ENCODE measurements around the gene UFD1. TPM values are rescaled to one million over a fixed set of nuclear protein-coding genes. Genes with fewer than 3 reads are reported as not detected.

UFD1 gene
- total RNA-seq, 2 donors from 2014 or later: 76.3 to 79.2 TPM

DNA sequence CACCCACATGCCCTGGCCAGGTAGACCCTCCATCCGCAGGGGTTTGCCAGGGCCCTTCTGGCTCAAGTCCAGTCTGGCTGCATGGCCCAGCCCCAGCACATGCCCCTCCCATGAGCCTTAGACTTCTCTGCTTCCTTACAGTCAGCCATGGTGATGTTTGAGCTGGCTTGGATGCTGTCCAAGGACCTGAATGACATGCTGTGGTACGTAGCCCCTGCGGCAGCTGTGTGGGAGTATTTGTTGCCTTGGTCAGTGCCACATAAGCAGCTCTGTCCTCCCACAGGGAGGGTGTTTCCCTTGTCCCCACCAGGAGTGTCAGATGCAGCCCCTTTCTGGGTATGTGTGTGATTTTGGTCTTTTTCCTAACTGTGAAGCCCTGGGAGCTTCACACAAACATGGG lies 18.3 kb upstream of the UFD1 start:
- no peak for DNase-seq
- no peak for ATAC-seq
- Mint-ChIP-seq H3K36me3 (ENCODE audit: low read depth) (peaks cover 3% of the 10 kb centered on the region), H3K27ac (no peak overlapping the region), H3K4me1 (peaks cover 5% of the 10 kb centered on the region), H3K27me3 (no peaks in the 10 kb centered on the region), H3K4me3 (no peak overlapping the region)
- H3K9me3 ChIP-seq (ENCODE audit: control insufficient read depth, low read length, poor library complexity, severe bottlenecking): no peaks in the 10 kb centered on the region

- Mint-ChIP-seq H3K27ac (peak overlapping the region; percentile 9), H3K4me1 (peaks cover 8% of the 10 kb centered on the region), H3K4me3 (no peak overlapping the region), H3K36me3 (ENCODE audit: low read depth) (peaks cover 6% of the 10 kb centered on the region), H3K27me3 (no peaks in the 10 kb centered on the region)
- no peaks in the 10 kb centered on the region for H3K9me3 ChIP-seq (ENCODE audit: control insufficient read depth, low read length, poor library complexity, severe bottlenecking)
- ATAC-seq (no peak), DNase-seq (no peak)
These were observed 17.3 kb upstream of the UFD1 start for GRCh38 chr22:19496324-19496630.

GRCh38 chr22:19495562-19496323 lies 16.8 kb upstream of the UFD1 start:
- H3K4me1 Mint-ChIP-seq: peaks cover 8% of the 10 kb centered on the region
- no peak overlapping the region for H3K4me3 Mint-ChIP-seq
- no peak for ATAC-seq
- H3K27ac Mint-ChIP-seq: peak overlapping the region; percentile 9
- no peaks in the 10 kb centered on the region for H3K27me3 Mint-ChIP-seq
- no peak for DNase-seq
- H3K9me3 ChIP-seq (ENCODE audit: control insufficient read depth, low read length, poor library complexity, severe bottlenecking): no peaks in the 10 kb centered on the region
- peaks cover 6% of the 10 kb centered on the region for H3K36me3 Mint-ChIP-seq (ENCODE audit: low read depth)

DNA sequence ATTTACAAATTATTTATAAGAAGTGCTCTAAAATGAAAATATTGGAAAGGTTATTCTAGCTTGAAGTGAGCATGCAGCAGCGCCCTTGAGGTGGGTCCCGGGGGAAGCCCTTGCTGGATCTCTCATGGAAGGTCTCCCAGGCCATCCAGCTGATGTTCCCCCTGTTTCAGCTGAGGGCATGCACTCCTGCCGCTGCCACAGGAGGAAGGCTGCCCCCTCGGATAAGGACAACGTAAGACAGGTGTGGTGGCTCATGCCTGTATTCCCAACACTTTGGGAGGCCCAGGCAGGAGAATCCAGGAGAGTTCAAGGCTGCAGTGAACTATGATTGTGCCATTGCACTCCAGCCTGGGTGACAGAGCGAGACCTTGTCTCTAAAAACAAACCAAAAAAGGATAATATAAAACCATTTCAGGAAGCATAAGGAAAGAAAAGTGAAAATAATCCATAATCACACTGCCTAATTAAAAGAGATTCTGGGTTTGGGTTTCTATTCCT lies 15.7 kb upstream of the UFD1 start:
- no peak for ATAC-seq
- Mint-ChIP-seq H3K27me3 (no peaks in the 10 kb centered on the region), H3K36me3 (ENCODE audit: low read depth) (peaks cover 6% of the 10 kb centered on the region), H3K27ac (no peak overlapping the region), H3K4me1 (peaks cover 12% of the 10 kb centered on the region), H3K4me3 (no peak overlapping the region)
- DNase-seq: no peak
- no peaks in the 10 kb centered on the region for H3K9me3 ChIP-seq (ENCODE audit: control insufficient read depth, low read length, poor library complexity, severe bottlenecking)

DNA sequence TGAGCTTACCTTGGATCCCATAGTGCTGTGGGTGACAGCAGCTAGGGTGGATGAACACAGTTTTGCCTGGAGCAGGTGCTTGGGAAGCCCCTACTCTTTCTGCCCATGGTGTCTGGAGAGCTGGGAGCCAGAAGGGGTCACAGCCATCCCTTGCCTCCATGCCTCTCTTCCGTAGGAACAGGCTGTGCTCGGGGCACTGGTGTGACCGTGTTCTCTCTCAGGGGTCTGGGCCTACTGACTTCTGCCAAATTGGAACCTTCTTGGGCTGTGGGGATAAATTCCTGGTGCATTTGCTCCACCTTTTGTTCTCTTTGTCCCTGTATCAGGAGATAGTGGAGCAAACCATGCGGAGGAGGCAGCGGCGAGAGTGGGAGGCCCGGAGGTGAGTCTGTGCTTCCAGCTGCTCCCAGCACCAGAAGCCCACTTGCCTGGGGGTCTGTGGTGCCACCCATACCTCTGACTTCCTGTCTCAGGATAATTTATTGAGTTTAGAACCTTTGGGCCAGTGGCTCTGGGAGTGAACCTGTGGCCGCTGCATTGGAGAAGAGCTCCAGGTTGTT lies 15.1 kb upstream of the UFD1 start:
- no peak overlapping the region for H3K27ac Mint-ChIP-seq
- DNase-seq (no peak), ATAC-seq (no peak)
- peaks cover 12% of the 10 kb centered on the region for H3K4me1 Mint-ChIP-seq
- H3K9me3 ChIP-seq (ENCODE audit: control insufficient read depth, low read length, poor library complexity, severe bottlenecking): no peaks in the 10 kb centered on the region
- peaks cover 6% of the 10 kb centered on the region for H3K36me3 Mint-ChIP-seq (ENCODE audit: low read depth)
- H3K27me3 Mint-ChIP-seq: no peaks in the 10 kb centered on the region
- no peak overlapping the region for H3K4me3 Mint-ChIP-seq

DNA sequence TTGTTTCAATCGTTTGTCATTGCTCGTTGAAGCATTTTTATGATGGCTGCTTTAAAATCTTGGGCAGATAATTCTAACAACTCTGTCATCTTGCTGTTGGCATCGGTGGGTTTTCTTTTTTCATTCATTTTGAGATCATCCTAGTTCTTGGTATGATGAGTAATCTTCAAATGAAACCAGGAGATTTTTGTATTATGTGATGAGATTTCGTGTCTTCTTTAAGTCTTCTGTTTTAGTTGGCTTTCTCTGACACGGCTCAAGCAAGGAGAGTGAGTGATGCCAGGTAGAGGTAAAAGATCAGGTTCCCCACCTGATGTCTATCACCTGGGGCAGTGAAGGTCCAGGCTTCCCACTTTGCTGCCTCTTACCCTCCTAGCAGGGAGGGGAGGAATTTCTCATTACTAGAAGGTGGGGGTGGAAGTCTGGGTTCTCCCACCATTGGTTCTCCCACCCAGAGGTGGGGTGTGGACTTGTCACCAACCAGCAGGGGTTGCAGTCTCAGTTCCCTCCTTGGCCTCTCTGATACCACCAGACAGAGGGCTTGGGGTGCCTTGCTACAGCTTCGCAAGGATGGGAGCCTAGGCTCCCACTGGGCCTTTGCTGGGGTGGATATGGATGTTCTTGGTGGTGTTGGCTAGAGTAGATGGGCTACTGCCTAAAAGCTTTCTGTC lies 13.6 kb upstream of the UFD1 start:
- no peaks in the 10 kb centered on the region for H3K27me3 Mint-ChIP-seq
- no peak for DNase-seq
- peaks cover 6% of the 10 kb centered on the region for H3K36me3 Mint-ChIP-seq (ENCODE audit: low read depth)
- no peak overlapping the region for H3K4me3 Mint-ChIP-seq
- no peak for ATAC-seq
- H3K9me3 ChIP-seq (ENCODE audit: control insufficient read depth, low read length, poor library complexity, severe bottlenecking): no peaks in the 10 kb centered on the region
- no peak overlapping the region for H3K27ac Mint-ChIP-seq
- H3K4me1 Mint-ChIP-seq: peaks cover 10% of the 10 kb centered on the region

DNA sequence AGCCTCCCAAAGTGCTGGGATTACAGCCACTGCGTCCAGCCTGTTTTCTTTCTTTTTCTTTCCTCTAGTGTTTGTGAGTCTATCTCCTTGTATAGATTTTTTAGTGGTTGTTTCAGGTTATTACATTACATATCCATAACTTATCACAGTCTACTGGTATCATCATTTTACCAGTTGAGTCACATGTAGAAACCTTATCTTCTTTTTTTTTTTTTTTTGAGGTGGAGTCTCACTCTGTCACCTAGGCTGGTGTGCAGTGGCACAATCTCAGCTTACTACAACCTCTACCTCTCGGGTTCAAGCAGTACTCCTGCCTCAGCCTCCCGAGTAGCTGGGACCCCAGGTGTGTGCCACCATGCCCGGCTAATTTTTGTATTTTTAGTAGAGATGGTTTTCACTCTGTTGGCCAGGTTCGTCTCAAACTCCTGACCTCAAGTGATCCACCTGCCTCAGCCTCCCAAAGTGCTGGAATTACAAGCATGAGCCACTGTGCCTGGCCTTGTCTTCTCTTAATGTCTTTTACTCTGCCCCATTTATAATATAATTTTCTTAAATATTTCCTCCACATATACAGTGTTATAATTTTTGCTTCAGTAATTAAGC lies 11.7 kb upstream of the UFD1 start:
- DNase-seq: no peak
- Mint-ChIP-seq H3K36me3 (ENCODE audit: low read depth) (peaks cover 6% of the 10 kb centered on the region), H3K27me3 (no peaks in the 10 kb centered on the region), H3K4me3 (no peak overlapping the region), H3K4me1 (peaks cover 6% of the 10 kb centered on the region), H3K27ac (no peak overlapping the region)
- ATAC-seq: no peak
- H3K9me3 ChIP-seq (ENCODE audit: control insufficient read depth, low read length, poor library complexity, severe bottlenecking): no peaks in the 10 kb centered on the region

GRCh38 chr22:19488884-19489843 lies 10.2 kb upstream of the UFD1 start:
- no peaks in the 10 kb centered on the region for H3K9me3 ChIP-seq (ENCODE audit: control insufficient read depth, low read length, poor library complexity, severe bottlenecking)
- Mint-ChIP-seq H3K4me1 (peaks cover 6% of the 10 kb centered on the region), H3K36me3 (ENCODE audit: low read depth) (peaks cover 6% of the 10 kb centered on the region), H3K4me3 (no peak overlapping the region), H3K27me3 (no peaks in the 10 kb centered on the region), H3K27ac (no peak overlapping the region)
- peak; percentile 37 for ATAC-seq
- DNase-seq: no peak

DNA sequence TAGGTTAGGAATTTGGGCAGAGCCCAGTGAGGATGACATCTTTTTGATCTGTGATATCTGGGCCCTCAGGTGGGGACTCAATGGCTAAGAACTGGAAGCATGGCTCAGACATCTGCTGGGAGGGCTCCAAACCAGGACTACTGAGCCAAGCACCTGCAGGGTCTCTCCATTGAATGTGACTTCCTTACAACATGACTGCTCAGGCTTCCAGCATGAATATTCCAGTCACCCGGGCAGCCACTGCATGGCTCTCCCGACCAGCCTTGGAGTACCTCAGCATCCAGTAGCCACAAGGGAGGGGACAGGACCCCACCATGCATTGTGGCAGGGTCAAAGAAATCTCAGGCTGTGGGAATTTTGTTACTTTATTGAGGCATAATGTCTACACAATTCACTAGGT lies 9.3 kb upstream of the UFD1 start:
- Mint-ChIP-seq H3K27ac (no peak overlapping the region), H3K4me1 (peaks cover 6% of the 10 kb centered on the region), H3K27me3 (no peaks in the 10 kb centered on the region), H3K4me3 (no peak overlapping the region), H3K36me3 (ENCODE audit: low read depth) (peaks cover 6% of the 10 kb centered on the region)
- no peak for DNase-seq
- no peak for ATAC-seq
- H3K9me3 ChIP-seq (ENCODE audit: control insufficient read depth, low read length, poor library complexity, severe bottlenecking): no peaks in the 10 kb centered on the region

- H3K27ac Mint-ChIP-seq: peak overlapping the region; percentile 66
- no peaks in the 10 kb centered on the region for H3K27me3 Mint-ChIP-seq
- H3K4me3 Mint-ChIP-seq: no peak overlapping the region
- peaks cover 9% of the 10 kb centered on the region for H3K4me1 Mint-ChIP-seq
- H3K9me3 ChIP-seq (ENCODE audit: control insufficient read depth, low read length, poor library complexity, severe bottlenecking): no peaks in the 10 kb centered on the region
- ATAC-seq (no peak), DNase-seq (no peak)
- H3K36me3 Mint-ChIP-seq (ENCODE audit: low read depth): no peaks in the 10 kb centered on the region
These were observed 4.7 kb upstream of the UFD1 start for GRCh38 chr22:19483481-19484244.

DNA sequence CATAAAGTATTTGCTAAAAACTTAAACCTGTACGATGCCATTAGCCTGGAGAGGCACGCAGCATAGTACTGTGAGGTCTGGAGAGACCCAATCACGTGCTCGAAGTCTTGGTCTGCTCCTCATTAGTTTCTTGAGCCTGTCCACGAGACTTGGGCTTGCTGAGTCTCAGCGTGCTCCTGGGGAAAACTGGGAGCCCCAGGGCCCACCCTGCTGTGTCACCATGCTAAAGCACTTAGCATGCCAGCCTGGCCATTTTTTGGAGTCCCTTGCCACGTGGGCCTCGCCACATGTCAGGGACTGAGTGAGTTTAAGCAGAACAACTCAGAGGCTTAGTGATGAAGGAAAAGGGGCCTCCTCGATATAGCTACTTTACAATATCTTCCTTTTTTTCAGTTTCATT lies 3.3 kb upstream of the UFD1 start:
- no peak overlapping the region for H3K27ac Mint-ChIP-seq
- H3K27me3 Mint-ChIP-seq: no peaks in the 10 kb centered on the region

DNA sequence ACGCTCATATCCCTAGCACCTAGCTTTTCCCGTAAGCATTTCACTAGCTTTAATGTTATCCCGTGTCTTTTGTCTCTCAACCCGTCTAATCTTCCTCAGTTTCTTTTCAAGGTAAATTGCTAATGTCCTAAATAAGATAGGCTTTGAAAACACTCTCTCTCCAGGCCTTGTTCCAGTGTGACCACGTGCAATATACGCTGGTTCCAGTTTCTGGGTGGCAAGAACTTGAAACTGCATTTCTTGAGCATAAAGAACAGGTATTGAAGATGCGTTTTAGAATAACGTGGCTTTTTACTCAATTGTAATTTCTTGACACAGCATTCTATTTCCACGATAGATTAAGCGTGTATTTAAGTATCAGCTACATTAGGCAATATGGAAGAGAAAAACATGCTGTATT lies 1.8 kb upstream of the UFD1 start:
- H3K36me3 Mint-ChIP-seq (ENCODE audit: low read depth): no peaks in the 10 kb centered on the region
- H3K27ac Mint-ChIP-seq: no peak overlapping the region
- peaks cover 28% of the 10 kb centered on the region for H3K4me1 Mint-ChIP-seq

More for the DNA sequence above, 3.3 kb upstream of the UFD1 start:
- no peak overlapping the region for H3K4me3 Mint-ChIP-seq
- H3K36me3 Mint-ChIP-seq (ENCODE audit: low read depth): no peaks in the 10 kb centered on the region
- peaks cover 20% of the 10 kb centered on the region for H3K4me1 Mint-ChIP-seq
- DNase-seq: no peak
- ATAC-seq: no peak
- no peaks in the 10 kb centered on the region for H3K9me3 ChIP-seq (ENCODE audit: control insufficient read depth, low read length, poor library complexity, severe bottlenecking)

More for the DNA sequence above, 1.8 kb upstream of the UFD1 start:
- H3K27me3 Mint-ChIP-seq: no peaks in the 10 kb centered on the region
- DNase-seq (no peak), ATAC-seq (no peak)
- H3K4me3 Mint-ChIP-seq: peak overlapping the region; percentile 98
- no peaks in the 10 kb centered on the region for H3K9me3 ChIP-seq (ENCODE audit: control insufficient read depth, low read length, poor library complexity, severe bottlenecking)
